ENCODE measurements around the gene IFRD2. TPM values are rescaled to one million over a fixed set of nuclear protein-coding genes. Genes with fewer than 3 reads are reported as not detected.
"Not testable (repeated sequence)": the region's sequence is repeated elsewhere in the genome, so short reads cannot be mapped to it uniquely, and the experiment has no call there.

Gene IFRD2
- total and polyA plus RNA-seq, 2 experiments from 2014 or later, result 85.4 to 90.2 TPM

DNA sequence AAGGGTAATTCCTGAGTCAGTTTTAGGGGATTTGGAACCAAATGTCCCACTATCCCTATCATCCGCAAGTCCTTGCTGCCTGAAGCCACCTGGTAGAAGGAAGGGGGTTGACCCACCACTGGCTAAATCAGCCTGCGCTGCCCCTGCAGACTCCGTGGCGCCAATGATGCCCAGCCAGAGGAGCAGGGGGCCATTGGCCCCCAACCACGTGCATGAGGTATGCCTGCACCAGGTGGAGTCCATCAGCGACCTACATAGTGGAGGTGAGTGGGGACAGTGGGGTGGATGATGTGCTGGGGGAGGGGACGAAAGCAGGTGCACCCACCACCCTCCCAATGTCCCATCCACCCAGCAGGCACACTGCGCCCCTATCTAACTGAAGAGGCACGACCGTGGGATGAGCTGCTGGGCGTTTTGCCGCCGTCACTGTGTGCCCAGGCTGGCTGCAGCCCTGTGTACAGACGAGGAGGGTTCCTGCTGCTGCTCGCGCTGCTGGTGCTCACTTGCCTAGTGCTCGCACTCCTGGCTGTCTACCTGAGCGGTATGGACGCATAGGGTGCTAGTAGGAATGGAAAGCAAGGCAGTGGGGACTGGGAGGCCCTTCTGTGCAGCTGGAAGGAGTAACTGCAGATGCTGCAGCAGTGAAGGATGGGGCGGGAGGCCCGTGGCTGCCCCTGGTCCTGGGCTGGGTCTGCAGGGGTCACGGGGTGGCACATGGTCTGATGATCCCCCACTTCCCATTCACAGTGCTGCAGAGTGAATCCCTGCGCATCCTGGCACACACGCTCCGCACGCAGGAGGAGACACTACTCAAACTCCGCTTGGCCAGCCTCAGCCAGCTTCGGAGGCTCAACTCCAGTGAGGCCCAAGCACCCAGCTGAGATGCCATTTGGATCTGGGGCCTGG, 5.7 kb downstream of the IFRD2 start:
- Histone ChIP-seq H3F3A (ENCODE audit: insufficient read depth) (no peaks in the 10 kb centered on the region), H3K4me2 (ENCODE audit: unreplicated experiment) (no peak overlapping the region), H3K9ac (no peak overlapping the region), H3K27ac (no peak overlapping the region), H2AFZ (no peak overlapping the region), H3K79me2 (ENCODE audit: insufficient read depth) (peaks cover 21% of the 10 kb centered on the region), H3K4me3 (no peak overlapping the region), H3K27me3 (replicated peaks; ENCODE audit: insufficient read depth) (no peaks in the 10 kb centered on the region), H3K36me3 (ENCODE audit: low read depth) (no peaks in the 10 kb centered on the region; the same call in 1 of the 2 replicates), H4K20me1 (ENCODE audit: insufficient read depth) (no peaks in the 10 kb centered on the region), H3K9me3 (ENCODE audit: low read depth) (no peaks in the 10 kb centered on the region), H3K9me2 (ENCODE audit: insufficient read depth) (no peaks in the 10 kb centered on the region), H3K4me1 (ENCODE audit: insufficient read depth) (no peaks in the 10 kb centered on the region; the same call in 1 of the 2 replicates)
- TF ChIP-seq EZH2 (IDR thresholded peaks at IDR 0.05; ENCODE audit: insufficient read depth, poor library complexity, severe bottlenecking), result no peak
- no peak for TF ChIP-seq EZH2phosphoT487 (IDR thresholded peaks at IDR 0.05; ENCODE audit: insufficient read depth, low read depth)
- DNase-seq, result no peak
- in situ Hi-C loops (cut with MboI), result no loop called here
- WGBS, 2 experiments (ENCODE audit: low coverage in 1 of 2, low lambda C conversion rate in 2 of 2, missing lambda C conversion rate in 2 of 2), result 86 to 87% methylated on average over 28 of the region's 28 CpGs

- H3K9ac ChIP-seq; H3K4me3 ChIP-seq; H3K9me3 ChIP-seq (ENCODE audit: low read depth); H3K79me2 ChIP-seq (ENCODE audit: insufficient read depth); H3K27me3 ChIP-seq (replicated peaks; ENCODE audit: insufficient read depth); H4K20me1 ChIP-seq (ENCODE audit: insufficient read depth); H3K4me1 ChIP-seq (ENCODE audit: insufficient read depth); H3K36me3 ChIP-seq (ENCODE audit: low read depth); H3K9me2 ChIP-seq (ENCODE audit: insufficient read depth); H3K4me2 ChIP-seq (ENCODE audit: unreplicated experiment); H2AFZ ChIP-seq; DNase-seq; H3F3A ChIP-seq (ENCODE audit: insufficient read depth); in situ Hi-C loops (cut with MboI); H3K27ac ChIP-seq: not testable (repeated sequence)
- 77 to 80% methylated on average over 6 of the region's 6 CpGs for WGBS, 2 experiments (ENCODE audit: low coverage in 1 of 2, low lambda C conversion rate in 2 of 2, missing lambda C conversion rate in 2 of 2)
These were observed 8.1 kb downstream of the IFRD2 start for GRCh38 chr3:50284121-50284520.

- H3K79me2 ChIP-seq (ENCODE audit: insufficient read depth), result no peaks in the 10 kb centered on the region
- H3K4me2 ChIP-seq (ENCODE audit: unreplicated experiment), result no peak overlapping the region
- no peaks in the 10 kb centered on the region for H3K36me3 ChIP-seq (ENCODE audit: low read depth)
- no peak overlapping the region for H3K27ac ChIP-seq
- H3K4me3 ChIP-seq, result no peak overlapping the region
- DNase-seq, result no peak
- TF ChIP-seq EZH2 (IDR thresholded peaks at IDR 0.05; ENCODE audit: insufficient read depth, poor library complexity, severe bottlenecking) (no peak), EZH2phosphoT487 (IDR thresholded peaks at IDR 0.05; ENCODE audit: insufficient read depth, low read depth) (no peak)
- no peaks in the 10 kb centered on the region for H3K9me3 ChIP-seq (ENCODE audit: low read depth)
- H3K9me2 ChIP-seq (ENCODE audit: insufficient read depth), result no peaks in the 10 kb centered on the region
- in situ Hi-C loops (cut with MboI), result no loop called here
- no peaks in the 10 kb centered on the region for H3K4me1 ChIP-seq (ENCODE audit: insufficient read depth)
- H3F3A ChIP-seq (ENCODE audit: insufficient read depth), result no peaks in the 10 kb centered on the region
- 89 to 94% methylated on average over 8 of the region's 8 CpGs for WGBS, 2 experiments (ENCODE audit: low coverage in 1 of 2, low lambda C conversion rate in 2 of 2, missing lambda C conversion rate in 2 of 2)
- H2AFZ ChIP-seq, result no peak overlapping the region
- no peaks in the 10 kb centered on the region for H4K20me1 ChIP-seq (ENCODE audit: insufficient read depth)
- H3K9ac ChIP-seq, result no peak overlapping the region
- no peaks in the 10 kb centered on the region for H3K27me3 ChIP-seq (replicated peaks; ENCODE audit: insufficient read depth)
These were observed 12.8 kb downstream of the IFRD2 start for GRCh38 chr3:50279255-50280016.

DNA sequence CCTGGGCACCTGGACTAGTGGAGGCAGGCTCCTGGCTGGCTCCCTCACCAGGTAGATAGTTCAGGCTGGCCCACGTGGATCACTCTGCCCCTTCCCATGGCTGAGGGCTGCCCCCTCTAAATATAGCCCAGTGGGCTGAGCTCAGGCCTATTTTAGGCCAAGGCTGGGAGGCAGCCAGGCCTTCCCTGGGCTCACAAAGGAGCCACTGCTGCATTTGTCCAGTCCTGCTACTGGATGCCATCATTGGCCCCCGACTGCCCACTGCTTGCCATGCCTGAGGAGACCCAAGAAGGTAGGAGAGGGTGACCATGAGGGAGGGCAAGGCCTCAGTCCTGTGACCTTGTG, 13.4 kb downstream of the IFRD2 start, which contains the start of gene LSMEM2:
TSS of gene LSMEM2 (plus strand) at position 208 of the 345 bp plus-strand sequence. CDS start at position 235, 27 bp downstream.
- 33 to 44% methylated on average over 2 of the region's 2 CpGs for WGBS, 2 experiments (ENCODE audit: low coverage in 1 of 2, low lambda C conversion rate in 2 of 2, missing lambda C conversion rate in 2 of 2)
- no peaks in the 10 kb centered on the region for H3K9me2 ChIP-seq (ENCODE audit: insufficient read depth)
- no peak within 1 kb of the TSS for H3K9ac ChIP-seq
- no peaks in the 10 kb centered on the region for H3K27me3 ChIP-seq (replicated peaks; ENCODE audit: insufficient read depth)
- H4K20me1 ChIP-seq (ENCODE audit: insufficient read depth), result no peaks in the 10 kb centered on the region
- no peak within 1 kb of the TSS for H3K4me3 ChIP-seq
- no peaks in the 10 kb centered on the region for H3F3A ChIP-seq (ENCODE audit: insufficient read depth)
- H3K27ac ChIP-seq, result no peak within 1 kb of the TSS
- no peaks in the 10 kb centered on the region for H3K36me3 ChIP-seq (ENCODE audit: low read depth)
- H3K4me1 ChIP-seq (ENCODE audit: insufficient read depth), result no peaks in the 10 kb centered on the region
- H3K9me3 ChIP-seq (ENCODE audit: low read depth), result no peaks in the 10 kb centered on the region
- TF ChIP-seq EZH2 (IDR thresholded peaks at IDR 0.05; ENCODE audit: insufficient read depth, poor library complexity, severe bottlenecking) (no peak), EZH2phosphoT487 (IDR thresholded peaks at IDR 0.05; ENCODE audit: insufficient read depth, low read depth) (no peak)
- no peak for DNase-seq
- H3K4me2 ChIP-seq (ENCODE audit: unreplicated experiment), result no peak within 1 kb of the TSS
- in situ Hi-C loops (cut with MboI), result no loop called here
- H3K79me2 ChIP-seq (ENCODE audit: insufficient read depth), result no peaks in the 10 kb centered on the region
- no peak within 1 kb of the TSS for H2AFZ ChIP-seq
